Superior temporal gyrus (tissue), 1 donor: ENCODE results near the gene TMEM185A.
A peak's percentile ranks its signal among the peaks of the same experiment; 100 is the strongest.
"Not testable (repeated sequence)": the region's sequence is repeated elsewhere in the genome, so short reads cannot be mapped to it uniquely, and the experiment has no call there.

Source experiments
- DNase-seq: peaks from one replicate; pipeline ENCODE4 v3.0.0-alpha.2; 2016; ENCODE audit errors: extremely low spot score

The TMEM185A gene

GRCh38 chrX:149631234-149632165 lies at the start of gene TMEM185A:
TSS of gene TMEM185A (minus strand) at chrX:149631792. CDS start at chrX:149631580, 212 bp downstream.
- DNase-seq, result peak; percentile 36

- DNase-seq, result no peak
Measured at GRCh38 chrX:149681182-149681581, 49.6 kb upstream of the TMEM185A start.

GRCh38 chrX:149679164-149679678 lies 47.6 kb upstream of the TMEM185A start:
- DNase-seq, result not testable (repeated sequence)

- not testable (repeated sequence) for DNase-seq
Measured at GRCh38 chrX:149675554-149675953, 44.0 kb upstream of the TMEM185A start.

GRCh38 chrX:149675088-149675487 lies 43.5 kb upstream of the TMEM185A start:
- not testable (repeated sequence) for DNase-seq

- DNase-seq, result not testable (repeated sequence)
Measured at GRCh38 chrX:149660613-149661012, 29.0 kb upstream of the TMEM185A start.

- DNase-seq, result not testable (repeated sequence)
Measured at GRCh38 chrX:149656260-149656884, 24.8 kb upstream of the TMEM185A start.

- no peak for DNase-seq
Measured at GRCh38 chrX:149652232-149652981, 20.8 kb upstream of the TMEM185A start.

- no peak for DNase-seq
Measured at GRCh38 chrX:149650162-149650561, 18.6 kb upstream of the TMEM185A start.

GRCh38 chrX:149648932-149649331 lies 17.3 kb upstream of the TMEM185A start:
- DNase-seq, result no peak

GRCh38 chrX:149647505-149647904 lies 15.9 kb upstream of the TMEM185A start:
- no peak for DNase-seq

- DNase-seq, result no peak
Measured at GRCh38 chrX:149643496-149643895, 11.9 kb upstream of the TMEM185A start.

- DNase-seq, result no peak
Measured at GRCh38 chrX:149641835-149642234, 10.2 kb upstream of the TMEM185A start.

GRCh38 chrX:149641432-149641831 lies 9.8 kb upstream of the TMEM185A start:
- DNase-seq, result no peak

GRCh38 chrX:149639568-149639967 lies 8.0 kb upstream of the TMEM185A start:
- no peak for DNase-seq

- DNase-seq, result no peak
Measured at GRCh38 chrX:149638860-149639259, 7.3 kb upstream of the TMEM185A start.

GRCh38 chrX:149633511-149633910 lies 1.9 kb upstream of the TMEM185A start:
- DNase-seq, result no peak

- peak; percentile 10 for DNase-seq
Measured at GRCh38 chrX:149630681-149631233, 835 bp downstream of the TMEM185A start.

- DNase-seq, result no peak
Measured at GRCh38 chrX:149629730-149630387, 1.7 kb downstream of the TMEM185A start.

GRCh38 chrX:149628768-149629167 lies 2.8 kb downstream of the TMEM185A start:
- DNase-seq, result no peak

- no peak for DNase-seq
Measured at GRCh38 chrX:149628280-149628679, 3.3 kb downstream of the TMEM185A start.
